Keratinocyte (primary cell): ENCODE data around the gene OXT. TPM values are rescaled to one million over a fixed set of nuclear protein-coding genes. Genes with fewer than 3 reads are reported as not detected.

Experiments
- DNase-seq: peaks from one replicate; pipeline ENCODE4 v3.0.0-alpha.2; 2011; ENCODE audit warnings: low read depth, missing footprints, low spot score
- FAIRE-seq: peaks from 2 replicates; lab custom pipeline; 2011; peaks lifted over from hg19 to GRCh38; lab: Jason Lieb, UNC
- H2AFZ ChIP-seq: 2 replicates; pipeline ENCODE4 v1.6.0; 2012; ENCODE audit warnings: low read length, control low read depth, inconsistent platforms; ENCODE audit not compliant: control insufficient read depth
- H3K27ac ChIP-seq: 2 replicates; pipeline ENCODE4 v1.5.1; 2011; ENCODE audit warnings: low read length; ENCODE audit not compliant: control insufficient read depth, insufficient read depth
- H3K27me3 ChIP-seq: 3 replicates; pipeline ENCODE4 v1.6.0; 2011; ENCODE audit warnings: low read length; ENCODE audit not compliant: control insufficient read depth, insufficient read depth; ENCODE audit errors: extremely low read depth
- H3K36me3 ChIP-seq, 2 experiments: 2 replicates in 1 of 2; 3 replicates in 1 of 2; pipeline ENCODE4 v1.5.1; 2011; ENCODE audit warnings: low read length in 2 of 2, mild to moderate bottlenecking in 1 of 2; ENCODE audit not compliant: control insufficient read depth in 2 of 2, insufficient read depth in 2 of 2; ENCODE audit errors: extremely low read depth in 1 of 2
- H3K4me1 ChIP-seq: 3 replicates; pipeline ENCODE4 v1.5.1; 2011; ENCODE audit warnings: low read length; ENCODE audit not compliant: control insufficient read depth, insufficient read depth; ENCODE audit errors: extremely low read depth
- H3K4me2 ChIP-seq: 3 replicates; pipeline ENCODE4 v1.6.0; 2011; ENCODE audit warnings: low read depth, low read length; ENCODE audit not compliant: control insufficient read depth, insufficient read depth; ENCODE audit errors: extremely low read depth
- H3K4me3 ChIP-seq, 3 experiments: fragments of 200-600 bp in 1 of 3; sonication (generic) in 1 of 3; 2 replicates in 2 of 3; 3 replicates in 1 of 3; pipeline ENCODE4 v1.5.1; 2011 to 2016; ENCODE audit warnings: low read length in 3 of 3, mild to moderate bottlenecking in 3 of 3, control low read depth in 2 of 3, inconsistent platforms in 1 of 3, low read depth in 1 of 3, mixed read lengths in 1 of 3, mixed run types in 1 of 3, moderate library complexity in 1 of 3; ENCODE audit not compliant: control insufficient read depth in 2 of 3, insufficient read depth in 2 of 3; ENCODE audit errors: extremely low read depth in 1 of 3
- H3K79me2 ChIP-seq: 2 replicates; pipeline ENCODE4 v1.6.0; 2012; ENCODE audit warnings: low read length; ENCODE audit not compliant: control insufficient read depth, insufficient read depth
- H3K9ac ChIP-seq: 3 replicates; pipeline ENCODE4 v1.6.0; 2011; ENCODE audit warnings: low read length; ENCODE audit not compliant: control insufficient read depth, insufficient read depth; ENCODE audit errors: extremely low read depth
- H3K9me1 ChIP-seq: 3 replicates; pipeline ENCODE4 v1.6.0; 2011; ENCODE audit warnings: low read length; ENCODE audit not compliant: control insufficient read depth, insufficient read depth; ENCODE audit errors: extremely low read depth
- H3K9me3 ChIP-seq: 2 replicates; pipeline ENCODE4 v1.5.1; 2012; ENCODE audit warnings: low read depth, low read length; ENCODE audit not compliant: control insufficient read depth
- H4K20me1 ChIP-seq: 3 replicates; pipeline ENCODE4 v1.6.0; 2011; ENCODE audit warnings: low read length; ENCODE audit not compliant: control insufficient read depth, insufficient read depth; ENCODE audit errors: extremely low read depth
- EZH2 ChIP-seq: IDR thresholded peaks from one replicate; pipeline ENCODE4 v1.6.1; 2012; ENCODE audit warnings: inconsistent platforms, mild to moderate bottlenecking, low read length, moderate library complexity
- dilution Hi-C: fragments of 300-500 bp; cut with MboI; formaldehyde crosslinking; loops from one replicate; pipeline ENCODE4 v1.7.0; 2020; ENCODE audit warnings: low sequenced_read_pairs; ENCODE audit not compliant: extremely low pct_ligation_motif_present
- polyA plus RNA-seq, 5 experiments: library from polyadenylated mRNA; depleted of rRNA in 3 of 5; stranded (reverse) in 3 of 5; stranded (forward) in 1 of 5; unstranded in 1 of 5; fragments of >200 nt; gene quantifications; 1 replicate in 1 of 5; 2 replicates in 3 of 5; 3 replicates in 1 of 5; pipeline versions ENCODE4 v1.2.1 to v1.2.3, GENCODE V29; 2011 to 2012; ENCODE audit warnings: missing spikeins in 2 of 5, low read depth in 1 of 5, low replicate concordance in 1 of 5
- TF ChIP-seq, protein P1 (sequence below), 3 experiments: IDR thresholded peaks in 1 of 3; conservative IDR thresholded peaks in 1 of 3; optimal IDR thresholded peaks in 1 of 3; 2 replicates in 2 of 3; 3 replicates in 1 of 3; pipeline versions ENCODE3 to v1.5.1; 2011; ENCODE audit warnings: low read length in 3 of 3, mild to moderate bottlenecking in 3 of 3, moderate library complexity in 2 of 3, control low read depth in 1 of 3, inconsistent platforms in 1 of 3; ENCODE audit not compliant: insufficient read depth in 2 of 3; ENCODE audit errors: extremely low read depth in 1 of 3

OXT gene
- polyA plus RNA-seq, 1 donor (not counting 4 experiments of a cell fraction or from before 2014, with no cell fraction given): not detected

DNA sequence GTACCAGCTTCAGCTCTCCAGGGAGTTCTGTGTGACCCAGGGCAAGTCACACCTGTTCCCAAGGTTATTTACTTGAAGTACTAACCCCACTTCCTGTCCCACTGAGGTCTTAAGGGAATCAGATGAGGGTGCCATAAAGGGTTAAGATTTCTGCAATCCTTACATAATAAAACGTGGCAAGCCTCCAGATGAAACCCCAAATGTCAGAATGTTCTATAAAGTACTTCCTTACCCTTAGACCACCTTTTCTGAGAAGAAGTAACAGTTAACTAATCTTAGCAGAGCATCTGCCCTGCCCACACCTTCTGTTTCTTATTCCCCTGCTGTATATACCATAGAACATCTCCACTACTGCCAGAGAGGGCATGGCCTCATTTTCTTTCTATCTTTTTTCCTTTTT lies 19.1 kb downstream of the OXT start:
- Histone ChIP-seq H3K4me1 (peaks cover 5% of the 10 kb centered on the region), H3K79me2 (no peaks in the 10 kb centered on the region), H3K9me3 (no peaks in the 10 kb centered on the region), H2AFZ (no peak overlapping the region), H3K9ac (no peak overlapping the region), H3K27ac (no peak overlapping the region), H3K9me1 (no peaks in the 10 kb centered on the region), H4K20me1 (no peaks in the 10 kb centered on the region), H3K27me3 (peaks cover 32% of the 10 kb centered on the region), H3K4me3 (no peak overlapping the region), H3K36me3 (no peaks in the 10 kb centered on the region), H3K4me2 (no peak overlapping the region)
- DNase-seq: no peak
- no peak for FAIRE-seq
- dilution Hi-C loops: no loop called here
- no peak for TF ChIP-seq EZH2
- TF ChIP-seq, protein P1, sequence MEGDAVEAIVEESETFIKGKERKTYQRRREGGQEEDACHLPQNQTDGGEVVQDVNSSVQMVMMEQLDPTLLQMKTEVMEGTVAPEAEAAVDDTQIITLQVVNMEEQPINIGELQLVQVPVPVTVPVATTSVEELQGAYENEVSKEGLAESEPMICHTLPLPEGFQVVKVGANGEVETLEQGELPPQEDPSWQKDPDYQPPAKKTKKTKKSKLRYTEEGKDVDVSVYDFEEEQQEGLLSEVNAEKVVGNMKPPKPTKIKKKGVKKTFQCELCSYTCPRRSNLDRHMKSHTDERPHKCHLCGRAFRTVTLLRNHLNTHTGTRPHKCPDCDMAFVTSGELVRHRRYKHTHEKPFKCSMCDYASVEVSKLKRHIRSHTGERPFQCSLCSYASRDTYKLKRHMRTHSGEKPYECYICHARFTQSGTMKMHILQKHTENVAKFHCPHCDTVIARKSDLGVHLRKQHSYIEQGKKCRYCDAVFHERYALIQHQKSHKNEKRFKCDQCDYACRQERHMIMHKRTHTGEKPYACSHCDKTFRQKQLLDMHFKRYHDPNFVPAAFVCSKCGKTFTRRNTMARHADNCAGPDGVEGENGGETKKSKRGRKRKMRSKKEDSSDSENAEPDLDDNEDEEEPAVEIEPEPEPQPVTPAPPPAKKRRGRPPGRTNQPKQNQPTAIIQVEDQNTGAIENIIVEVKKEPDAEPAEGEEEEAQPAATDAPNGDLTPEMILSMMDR (optimal IDR thresholded peaks at IDR 0.05 in 1 of 3, IDR thresholded peaks at IDR 0.05 in 1 of 3, conservative IDR thresholded peaks at IDR 0.05 in 1 of 3; ENCODE audit: extremely low read depth in 1 of 3, insufficient read depth in 2 of 3, low read length in 3 of 3): no peak

DNA sequence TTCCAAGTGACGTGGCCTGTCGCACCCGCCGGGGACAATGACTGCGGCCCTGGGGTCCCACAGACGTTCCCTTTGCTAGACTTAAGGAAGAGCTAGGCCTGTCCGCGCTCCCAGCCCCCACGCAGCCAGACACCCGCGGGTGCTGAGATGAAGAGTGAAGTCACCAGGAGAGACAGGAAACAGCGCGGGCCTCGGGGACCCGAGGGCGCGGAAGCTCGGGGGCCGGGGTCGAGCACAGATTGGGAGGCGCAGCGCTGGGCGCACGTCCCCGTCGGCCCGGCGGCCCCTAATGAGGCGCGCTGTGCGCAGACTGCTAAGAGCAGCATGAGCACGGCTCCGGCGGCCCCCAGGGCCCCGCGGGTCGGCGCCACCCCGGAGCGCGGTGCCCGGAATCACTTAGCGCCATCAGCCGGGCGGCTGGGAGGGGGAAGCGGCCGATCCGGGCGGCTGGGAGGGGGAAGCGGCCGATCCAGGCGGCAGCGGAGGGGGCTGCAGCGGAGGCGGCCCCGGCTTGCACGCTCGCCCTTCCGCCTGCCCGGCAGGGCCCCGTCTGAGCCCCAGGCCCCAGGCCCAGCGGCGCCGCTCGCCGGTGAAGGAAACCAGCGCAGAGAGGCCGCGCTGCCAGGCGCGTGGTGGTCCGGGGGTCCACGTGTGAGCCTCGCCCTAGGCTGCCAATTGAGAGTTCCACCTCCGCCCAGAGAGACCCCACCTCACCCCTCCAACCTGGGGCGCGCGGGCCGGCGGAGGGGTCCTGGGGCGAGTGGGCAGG lies 21.4 kb downstream of the OXT start:
- dilution Hi-C loops: no loop called here
- Histone ChIP-seq H2AFZ (peak overlapping the region; percentile 56), H3K79me2 (no peaks in the 10 kb centered on the region), H3K36me3 (no peaks in the 10 kb centered on the region), H3K4me1 (peaks cover 5% of the 10 kb centered on the region), H3K27me3 (peaks cover 32% of the 10 kb centered on the region), H3K4me3 (peak overlapping the region; percentile 21 to 37 (median 22)), H3K9ac (no peak overlapping the region), H3K9me1 (no peaks in the 10 kb centered on the region), H3K9me3 (no peaks in the 10 kb centered on the region), H3K4me2 (peak overlapping the region; percentile 54), H4K20me1 (no peaks in the 10 kb centered on the region), H3K27ac (no peak overlapping the region)
- no peak for FAIRE-seq
- DNase-seq: no peak
- peak; percentile 54 for TF ChIP-seq EZH2
- TF ChIP-seq, protein P1 (optimal IDR thresholded peaks at IDR 0.05 in 1 of 3, IDR thresholded peaks at IDR 0.05 in 1 of 3, conservative IDR thresholded peaks at IDR 0.05 in 1 of 3; ENCODE audit: extremely low read depth in 1 of 3, insufficient read depth in 2 of 3, low read length in 3 of 3): no peak
